Measurements from ENCODE around the gene ACBD4. TPM values are rescaled to one million over a fixed set of nuclear protein-coding genes. Genes with fewer than 3 reads are reported as not detected.

The ACBD4 gene
- total and polyA plus RNA-seq, 2 of the 13 experiments (the other 11 are each of a cell fraction or from before 2014, with no cell fraction given), result 16.1 to 26.9 TPM

GRCh38 chr17:45101883-45102811 is 33.3 kb upstream of the ACBD4 start (continued):
- TF ChIP-seq DMAP1 (CRISPR knock-in tag; IDR thresholded peaks at IDR 0.05) (peak; percentile 66; the same call in 1 of the 2 replicates), ZNF333 (CRISPR knock-in tag; IDR thresholded peaks at IDR 0.05; ENCODE audit: borderline replicate concordance) (no peak), ZBTB10 (CRISPR knock-in tag; IDR thresholded peaks at IDR 0.05; ENCODE audit: borderline replicate concordance) (0 out of 2 replicates have a peak, but pooled peaks have one; percentile 47), NAIF1 (CRISPR knock-in tag; IDR thresholded peaks at IDR 0.05; ENCODE audit: borderline replicate concordance) (no peak), MEIS1 (CRISPR knock-in tag; IDR thresholded peaks at IDR 0.05; ENCODE audit: borderline replicate concordance) (0 out of 2 replicates have a peak, but pooled peaks have one; percentile 15), NFRKB (IDR thresholded peaks at IDR 0.05) (no peak), ZNF547 (CRISPR knock-in tag; IDR thresholded peaks at IDR 0.05) (no peak), FOXJ3 (CRISPR knock-in tag; IDR thresholded peaks at IDR 0.05; ENCODE audit: borderline replicate concordance) (peak; percentile 83; the same call in 1 of the 2 replicates), MYC (CRISPR knock-in tag; IDR thresholded peaks at IDR 0.05; ENCODE audit: borderline replicate concordance) (no peak), ZBTB40 (IDR thresholded peaks at IDR 0.05) (no peak), ZBTB40 (CRISPR knock-in tag; IDR thresholded peaks at IDR 0.05) (peak; percentile 17; the same call in 1 of the 2 replicates), ZNF577 (CRISPR knock-in tag; IDR thresholded peaks at IDR 0.05; ENCODE audit: borderline replicate concordance, low read depth) (no peak)
- TF ChIP-seq, protein P1, sequence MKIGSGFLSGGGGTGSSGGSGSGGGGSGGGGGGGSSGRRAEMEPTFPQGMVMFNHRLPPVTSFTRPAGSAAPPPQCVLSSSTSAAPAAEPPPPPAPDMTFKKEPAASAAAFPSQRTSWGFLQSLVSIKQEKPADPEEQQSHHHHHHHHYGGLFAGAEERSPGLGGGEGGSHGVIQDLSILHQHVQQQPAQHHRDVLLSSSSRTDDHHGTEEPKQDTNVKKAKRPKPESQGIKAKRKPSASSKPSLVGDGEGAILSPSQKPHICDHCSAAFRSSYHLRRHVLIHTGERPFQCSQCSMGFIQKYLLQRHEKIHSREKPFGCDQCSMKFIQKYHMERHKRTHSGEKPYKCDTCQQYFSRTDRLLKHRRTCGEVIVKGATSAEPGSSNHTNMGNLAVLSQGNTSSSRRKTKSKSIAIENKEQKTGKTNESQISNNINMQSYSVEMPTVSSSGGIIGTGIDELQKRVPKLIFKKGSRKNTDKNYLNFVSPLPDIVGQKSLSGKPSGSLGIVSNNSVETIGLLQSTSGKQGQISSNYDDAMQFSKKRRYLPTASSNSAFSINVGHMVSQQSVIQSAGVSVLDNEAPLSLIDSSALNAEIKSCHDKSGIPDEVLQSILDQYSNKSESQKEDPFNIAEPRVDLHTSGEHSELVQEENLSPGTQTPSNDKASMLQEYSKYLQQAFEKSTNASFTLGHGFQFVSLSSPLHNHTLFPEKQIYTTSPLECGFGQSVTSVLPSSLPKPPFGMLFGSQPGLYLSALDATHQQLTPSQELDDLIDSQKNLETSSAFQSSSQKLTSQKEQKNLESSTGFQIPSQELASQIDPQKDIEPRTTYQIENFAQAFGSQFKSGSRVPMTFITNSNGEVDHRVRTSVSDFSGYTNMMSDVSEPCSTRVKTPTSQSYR (CRISPR knock-in tag; IDR thresholded peaks at IDR 0.05; ENCODE audit: borderline replicate concordance), result no peak
